ENCODE data around the gene RECQL5.
A peak's percentile ranks its signal among the peaks of the same experiment; 100 is the strongest.

The RECQL5 gene

DNA sequence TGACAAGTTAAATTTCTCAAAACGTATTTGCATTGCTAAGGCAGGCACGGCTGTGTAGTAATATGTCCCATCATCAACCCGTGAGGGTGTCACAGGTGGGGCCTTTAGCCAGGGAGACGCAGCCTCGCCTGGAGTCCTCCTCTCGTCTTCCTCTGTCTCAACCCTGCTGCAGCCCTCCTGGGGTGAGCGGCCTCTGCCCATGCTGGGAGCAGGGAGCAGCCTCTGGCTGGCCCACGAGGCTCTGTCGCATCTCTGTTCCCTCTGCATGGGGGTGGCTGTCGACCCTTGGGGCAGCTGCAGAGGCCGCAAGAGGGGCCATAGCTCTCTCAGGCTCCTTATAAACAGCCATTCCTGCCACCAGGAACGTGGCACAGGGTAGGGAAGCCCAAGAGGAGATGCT, 34.5 kb downstream of the RECQL5 start:
- DNase-seq: no peak

DNA sequence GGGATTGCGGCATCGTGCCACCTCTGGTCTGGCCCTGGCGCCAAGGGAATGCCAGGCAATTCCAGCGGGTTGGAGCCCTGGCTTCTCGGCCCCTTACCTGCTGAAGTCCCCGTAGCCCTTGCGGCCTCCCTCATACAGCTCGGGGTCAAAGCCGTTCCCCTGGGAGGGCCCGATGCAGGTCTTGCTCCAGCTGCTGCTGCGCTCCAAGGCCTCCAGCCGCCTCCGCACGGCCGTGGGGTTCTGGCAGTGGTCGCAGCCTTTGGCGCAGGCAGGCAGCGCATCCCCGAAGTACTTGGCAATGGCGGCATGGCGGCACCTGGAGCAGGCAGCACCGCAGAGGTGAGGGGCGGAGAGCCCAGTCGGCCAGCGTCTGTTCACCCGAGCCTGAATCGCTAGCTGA, 35.6 kb downstream of the RECQL5 start:
- no peak for DNase-seq

DNA sequence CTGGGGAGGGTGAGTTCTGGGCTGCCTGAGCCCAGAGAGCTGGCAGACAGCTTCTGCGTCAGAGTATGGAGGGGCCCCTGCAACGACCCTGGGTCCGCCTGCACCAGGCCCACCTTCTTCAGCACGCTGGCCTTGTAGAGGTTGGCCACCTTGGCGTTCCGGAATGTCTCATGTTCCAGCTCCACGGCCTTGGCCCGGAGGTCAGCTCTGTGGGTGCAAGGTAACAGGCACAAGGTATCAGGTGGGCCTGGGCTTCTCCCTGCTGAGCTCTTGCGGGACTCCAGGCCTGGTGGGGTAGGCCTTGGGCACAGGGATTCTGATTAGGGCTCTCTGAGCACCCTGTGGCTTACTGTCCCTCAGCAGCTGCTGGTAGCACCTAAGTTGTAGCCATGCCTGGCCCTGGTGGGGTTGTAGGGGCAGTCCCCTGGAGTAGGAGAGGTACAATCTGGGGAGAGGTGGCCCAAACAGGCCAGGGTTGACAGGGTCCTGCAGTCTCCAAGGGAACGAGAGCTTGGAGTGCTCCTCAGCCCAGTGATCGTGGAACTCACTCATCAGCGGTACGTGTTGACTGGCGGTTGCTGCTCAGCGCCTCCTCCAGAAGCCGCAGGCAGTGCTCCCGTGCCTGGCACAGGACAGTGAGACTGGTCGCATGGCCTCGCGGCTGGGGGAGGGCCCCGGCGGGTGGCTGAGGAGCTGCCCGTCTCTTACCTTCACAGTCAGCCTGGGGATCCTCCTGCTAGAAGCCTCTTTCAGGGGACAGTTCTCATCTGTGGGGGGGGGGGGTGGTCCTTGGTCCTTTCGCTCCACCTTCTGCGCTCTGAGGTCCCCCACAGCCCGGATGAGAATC, 36.7 kb downstream of the RECQL5 start:
- DNase-seq: no peak

DNA sequence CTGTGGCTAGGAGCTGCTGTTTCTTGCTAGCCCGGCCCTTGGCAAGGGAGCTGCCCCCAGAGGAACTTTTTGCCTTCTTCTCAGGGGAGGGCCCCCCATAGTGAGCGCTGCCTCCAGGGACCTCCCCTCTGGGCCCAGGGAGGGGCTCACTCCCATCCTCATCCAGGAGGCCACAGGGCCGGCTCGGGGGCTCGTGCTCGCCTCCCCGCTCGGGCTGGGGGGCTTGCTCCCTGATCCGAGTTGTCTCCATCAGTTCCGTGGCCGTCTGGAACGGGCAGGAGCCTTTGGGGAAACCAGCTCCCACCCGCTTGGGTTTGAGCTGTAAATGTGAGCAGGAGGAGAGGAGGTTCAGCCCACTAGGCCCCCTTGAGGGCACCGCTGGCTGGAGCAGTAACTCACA, 37.8 kb downstream of the RECQL5 start:
- DNase-seq: no peak

DNA sequence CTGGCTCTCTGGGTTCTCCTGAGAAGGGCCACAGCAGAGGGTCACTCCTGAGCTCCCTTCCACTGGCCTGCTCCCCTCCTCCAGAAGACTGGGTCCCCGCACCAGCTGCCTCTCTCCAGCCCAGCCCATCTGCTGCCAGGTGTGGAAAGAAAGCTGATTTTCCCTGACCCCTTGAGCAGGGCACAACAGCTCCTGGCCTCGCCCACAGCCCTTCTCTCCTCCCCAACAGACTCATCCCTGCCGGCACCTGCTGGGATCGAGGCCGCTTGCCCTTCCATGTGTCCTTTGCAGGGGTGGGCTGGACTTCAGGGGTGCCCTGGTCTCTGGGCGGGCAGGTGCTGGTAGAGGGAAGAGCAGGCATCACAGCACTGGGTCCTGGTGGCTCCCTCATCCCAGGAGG, 38.5 kb downstream of the RECQL5 start:
- DNase-seq: no peak

DNA sequence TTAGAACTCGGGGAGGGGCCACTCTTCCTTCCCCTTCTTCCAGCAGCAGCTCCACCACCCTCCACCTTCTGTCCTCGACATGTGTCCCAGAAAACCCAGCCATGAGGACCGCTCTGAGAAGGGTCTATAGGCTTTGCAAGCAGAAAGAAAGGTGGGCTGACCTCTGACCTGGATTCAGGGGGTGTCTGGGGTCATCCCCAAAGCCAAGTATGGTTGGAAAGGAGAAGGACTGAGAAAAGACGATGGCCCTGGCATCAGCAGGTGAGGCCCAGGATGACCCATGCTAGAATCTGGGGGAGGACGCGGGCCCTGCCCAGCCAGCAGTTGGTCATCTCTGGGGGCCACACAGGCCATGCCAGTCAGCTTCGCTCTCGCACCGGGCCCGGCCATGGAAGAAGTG, 39.9 kb downstream of the RECQL5 start:
- no peak for DNase-seq

DNA sequence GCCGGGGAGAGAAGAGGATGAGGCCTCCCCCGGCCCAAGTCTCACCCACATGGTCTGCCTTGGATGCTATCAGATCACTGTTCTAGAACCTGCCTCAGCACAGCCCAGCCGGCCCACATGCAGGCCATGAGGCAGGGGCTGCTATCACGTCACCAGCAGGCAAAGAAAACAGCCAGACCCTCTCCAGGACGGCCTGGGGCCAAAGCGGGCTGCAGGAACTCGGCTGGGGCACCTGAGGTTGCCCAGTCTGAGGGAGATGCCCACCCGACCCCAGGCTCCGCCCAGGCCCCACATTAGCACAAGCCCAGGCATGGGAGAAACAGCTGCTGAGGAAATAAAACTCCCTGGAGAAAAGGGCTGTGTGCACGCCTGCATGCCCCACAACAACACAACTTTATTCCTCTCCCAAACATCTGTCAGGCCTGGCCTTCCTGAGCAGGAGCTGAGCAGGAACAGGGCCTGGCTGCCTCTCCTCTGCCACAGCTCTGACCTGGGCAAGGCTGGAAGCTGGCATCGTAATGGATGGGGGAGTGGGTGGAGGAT, 40.4 kb downstream of the RECQL5 start:
- DNase-seq: no peak

DNA sequence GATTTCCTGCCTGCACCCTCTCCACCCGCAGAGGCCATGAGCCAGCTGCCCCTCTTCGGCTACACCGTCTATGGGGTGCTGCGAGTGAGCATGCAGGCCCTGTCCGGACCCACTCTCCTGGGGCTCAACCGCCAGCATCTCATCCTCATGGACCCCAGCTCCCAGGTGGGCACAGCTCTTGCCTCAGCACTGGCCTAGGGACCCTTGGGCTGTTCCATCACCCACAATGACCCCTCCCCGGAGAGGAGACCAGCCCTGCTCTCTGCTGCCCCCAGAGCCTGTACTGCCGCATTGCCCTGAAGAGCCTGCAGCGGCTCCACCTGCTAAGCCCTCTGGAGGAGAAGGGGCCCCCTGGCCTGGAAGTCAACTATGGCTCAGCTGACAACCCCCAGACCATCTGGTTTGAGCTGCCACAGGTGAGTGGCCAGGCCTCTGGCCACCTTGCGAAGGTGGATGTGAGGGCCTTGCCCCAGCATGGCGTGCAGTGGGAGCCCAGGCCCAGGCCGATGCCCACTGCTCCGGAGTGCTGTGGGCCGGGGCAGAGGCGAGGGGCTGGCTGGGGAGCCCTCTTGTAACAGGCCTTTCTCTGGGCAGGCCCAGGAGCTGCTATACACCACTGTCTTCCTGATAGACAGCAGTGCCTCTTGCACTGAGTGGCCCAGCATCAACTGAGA, 41.0 kb downstream of the RECQL5 start:
- DNase-seq: no peak

DNA sequence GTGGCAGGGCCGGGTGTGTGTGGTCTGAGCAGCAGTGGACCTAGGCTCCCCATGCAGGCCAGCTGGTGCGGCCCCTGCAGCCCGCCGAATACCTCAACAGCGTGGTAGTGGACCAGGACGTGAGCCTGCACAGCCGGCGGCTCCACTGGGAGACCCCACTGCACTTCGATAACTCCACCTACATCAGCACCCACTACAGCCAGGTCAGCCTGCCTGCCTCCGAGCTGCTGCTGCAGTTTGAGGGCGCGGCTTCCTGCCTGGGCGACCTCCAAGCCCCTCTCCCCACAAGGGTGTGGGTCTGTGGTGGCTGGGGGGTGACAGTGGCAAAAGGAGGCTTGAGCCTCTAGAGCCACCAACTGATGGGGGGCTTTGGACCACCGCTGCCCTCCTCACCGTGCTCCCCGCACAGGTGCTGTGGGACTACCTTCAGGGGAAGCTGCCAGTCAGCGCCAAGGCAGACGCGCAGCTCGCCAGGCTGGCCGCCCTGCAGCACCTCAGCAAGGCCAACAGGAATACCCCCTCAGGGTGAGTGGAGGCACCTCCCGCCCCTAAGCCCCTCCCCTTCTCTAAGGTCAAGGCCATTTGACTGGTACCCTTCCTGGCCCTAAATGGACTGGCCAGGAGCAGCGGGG, 42.1 kb downstream of the RECQL5 start:
- no peak for DNase-seq

DNA sequence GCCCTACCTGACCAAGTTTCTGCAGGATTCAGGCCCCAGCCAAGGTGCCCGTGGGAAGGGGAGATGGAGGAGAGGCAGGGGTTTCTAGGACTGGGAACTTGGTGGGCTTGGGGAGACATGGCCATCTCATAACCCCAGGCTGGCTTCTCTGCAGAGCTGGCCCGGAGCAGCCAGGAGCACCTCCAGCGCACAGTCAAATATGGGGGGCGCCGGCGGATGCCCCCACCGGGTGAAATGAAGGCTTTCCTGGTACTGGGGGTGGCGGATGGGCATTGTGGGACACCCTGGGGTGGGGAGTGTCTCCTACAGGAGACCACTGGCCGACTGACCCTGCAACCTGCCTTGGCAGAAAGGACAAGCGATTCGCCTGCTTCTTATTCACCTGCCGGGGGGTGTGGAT, 42.9 kb downstream of the RECQL5 start:
- DNase-seq: no peak

DNA sequence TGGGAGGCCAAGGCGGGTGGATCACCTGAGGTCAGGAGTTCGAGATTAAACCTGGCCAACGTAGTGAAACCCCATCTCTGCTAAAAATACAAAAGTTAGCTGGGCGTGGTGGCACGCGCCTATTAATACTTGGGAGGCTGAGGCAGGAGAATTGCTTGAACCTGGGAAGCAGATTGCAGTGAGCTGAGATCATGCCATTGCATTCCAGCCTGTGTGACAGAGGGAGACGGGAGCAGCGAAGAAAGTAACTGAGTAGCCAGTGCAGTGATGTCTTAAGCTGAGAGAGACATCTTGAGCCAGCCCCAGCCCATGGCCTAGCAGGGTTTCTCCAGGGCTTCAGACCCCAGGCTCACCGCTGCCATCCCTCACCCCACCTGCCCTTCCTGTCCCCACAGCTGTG, 43.6 kb downstream of the RECQL5 start:
- DNase-seq: no peak

DNA sequence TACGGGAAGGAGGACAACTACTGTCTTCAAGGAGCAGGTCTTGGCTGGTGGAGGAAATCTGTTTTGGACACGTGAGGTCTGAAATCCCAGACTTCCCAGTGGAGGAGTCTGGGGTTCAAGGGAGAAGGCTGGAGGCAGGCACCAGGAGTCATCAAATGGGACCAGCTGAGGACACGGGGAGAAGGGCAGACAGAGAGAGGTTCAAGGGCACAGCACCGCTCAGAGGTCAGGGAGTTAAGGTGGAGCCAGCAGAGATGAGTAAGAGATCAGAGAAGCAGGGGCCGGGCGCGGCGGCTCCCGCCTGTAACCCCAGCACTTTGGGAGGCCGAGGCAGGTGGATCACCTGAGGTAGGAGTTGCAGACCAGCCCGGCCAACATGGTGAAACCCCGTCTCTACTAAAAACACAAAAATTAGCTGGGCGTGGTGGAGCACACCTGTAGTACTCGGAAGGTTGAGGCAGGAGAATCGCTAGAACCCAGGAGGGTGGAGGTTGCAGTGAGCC, 44.1 kb downstream of the RECQL5 start:
- DNase-seq: no peak

DNA sequence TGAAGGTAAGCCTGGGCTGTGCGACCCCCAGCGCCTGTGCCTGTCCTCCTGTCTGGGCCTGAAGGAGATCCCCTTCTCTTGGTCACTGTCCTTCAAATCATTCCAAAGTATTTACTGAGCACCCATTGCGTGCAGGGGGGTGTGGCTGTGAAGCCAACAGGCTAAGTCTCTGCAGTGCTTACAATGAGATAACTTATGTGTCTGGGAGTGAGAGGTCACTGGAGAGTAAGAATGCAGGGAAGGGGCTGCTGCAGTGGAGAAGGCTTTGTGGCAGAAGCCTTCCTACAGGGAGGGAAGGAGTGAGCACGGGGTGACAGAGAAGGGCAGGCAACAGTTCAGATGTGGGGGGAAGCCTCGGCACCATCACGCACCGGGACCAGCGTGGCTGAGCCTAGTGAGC, 44.9 kb downstream of the RECQL5 start:
- no peak for DNase-seq

DNA sequence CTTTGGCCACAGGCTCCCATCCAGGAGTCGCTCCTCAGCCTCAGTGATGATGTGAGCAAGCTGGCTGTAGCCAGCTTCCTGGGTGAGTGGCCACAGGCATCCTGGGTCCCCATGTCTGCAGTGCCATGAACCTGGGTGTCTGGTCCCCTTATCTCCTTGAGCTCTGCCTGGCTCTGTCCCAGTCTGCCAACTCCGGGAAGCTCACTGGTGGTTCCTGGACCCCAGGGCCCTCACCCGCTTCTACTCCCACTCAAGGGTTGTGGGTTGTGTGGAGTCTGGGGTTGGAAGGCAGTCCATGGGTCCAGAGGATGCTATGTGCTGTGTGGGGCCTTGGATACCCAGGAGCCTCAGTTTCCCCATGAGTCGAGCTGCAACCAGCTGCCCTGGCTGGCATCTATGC, 45.5 kb downstream of the RECQL5 start:
- no peak for DNase-seq

DNA sequence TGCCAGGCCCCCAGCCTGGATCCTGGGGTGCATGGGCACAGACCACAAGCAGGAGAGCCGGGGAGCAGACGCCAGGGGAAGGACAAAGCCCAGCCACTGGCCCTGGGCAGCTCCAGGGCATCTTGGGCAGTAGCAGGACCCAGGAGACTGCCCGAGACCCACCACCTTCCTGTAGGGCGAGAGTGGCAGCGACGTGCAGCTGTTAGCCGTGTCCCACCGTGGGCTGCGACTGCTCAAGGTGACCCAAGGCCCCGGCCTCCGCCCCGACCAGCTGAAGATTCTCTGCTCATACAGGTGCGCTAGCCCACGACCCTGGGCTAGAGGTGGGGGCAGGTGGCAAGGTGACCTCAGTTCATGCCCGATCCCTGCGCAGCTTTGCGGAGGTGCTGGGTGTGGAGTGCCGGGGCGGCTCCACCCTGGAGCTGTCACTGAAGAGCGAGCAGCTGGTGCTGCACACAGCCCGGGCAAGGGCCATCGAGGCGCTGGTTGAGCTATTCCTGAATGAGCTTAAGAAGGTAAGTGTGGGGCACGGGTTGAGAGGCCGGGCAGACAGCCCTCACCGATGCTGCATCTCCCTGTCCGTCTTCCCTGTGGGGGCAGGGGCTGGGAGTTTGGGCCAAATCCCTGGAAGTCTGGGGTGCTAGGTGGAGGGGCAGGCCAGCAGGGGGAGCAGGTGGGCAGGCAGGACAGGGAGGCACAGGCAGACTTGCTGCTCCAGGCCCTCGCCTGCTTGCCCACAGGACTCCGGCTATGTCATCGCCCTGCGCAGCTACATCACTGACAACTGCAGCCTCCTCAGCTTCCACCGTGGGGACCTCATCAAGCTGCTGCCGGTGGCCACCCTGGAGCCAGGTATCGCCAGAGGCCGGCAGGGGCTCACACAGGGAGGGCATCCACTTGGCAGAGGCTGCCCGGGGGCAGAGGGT, 47.2 kb downstream of the RECQL5 start:
- peak in 1 of 6 experiments; percentile 16 for DNase-seq

DNA sequence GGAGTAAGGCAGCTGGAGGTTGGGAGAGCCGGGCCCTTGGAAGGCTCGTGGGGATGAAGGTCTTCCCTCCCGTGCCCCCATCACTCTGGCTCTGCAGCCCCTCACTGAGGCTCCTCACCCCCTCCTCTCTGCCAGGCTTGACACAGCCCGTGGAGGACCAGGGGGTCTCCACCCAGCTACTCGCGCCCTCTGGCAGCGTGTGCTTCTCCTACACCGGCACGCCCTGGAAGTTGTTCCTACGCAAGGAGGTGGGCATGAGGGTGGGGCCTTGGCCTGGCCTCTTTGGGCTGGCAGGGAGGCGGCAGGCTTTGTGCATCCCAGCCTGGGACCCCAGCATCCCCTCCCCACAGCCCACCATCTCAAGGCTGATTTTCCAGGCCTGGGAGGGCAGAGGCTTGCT, 49.3 kb downstream of the RECQL5 start:
- no peak for DNase-seq

DNA sequence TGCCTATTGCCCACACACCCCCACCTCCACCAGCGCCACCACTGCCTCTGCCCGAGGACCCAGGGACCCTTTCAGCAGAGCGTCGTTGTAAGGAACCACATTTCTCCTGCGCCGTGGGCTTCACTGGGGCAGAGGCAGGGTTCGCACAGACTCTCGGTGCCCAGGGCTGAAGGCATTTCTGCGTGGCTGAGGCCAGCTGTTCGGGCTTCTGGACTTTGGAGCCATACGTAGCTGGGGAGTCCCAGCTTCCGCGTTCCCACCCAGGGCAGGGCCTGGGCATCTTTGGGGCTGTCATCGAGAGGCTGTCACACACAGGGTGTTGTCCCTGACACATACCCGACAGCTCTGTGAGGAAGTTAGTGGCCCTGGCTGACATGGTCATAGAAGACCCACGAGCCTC, 49.7 kb downstream of the RECQL5 start:
- DNase-seq: no peak

DNA sequence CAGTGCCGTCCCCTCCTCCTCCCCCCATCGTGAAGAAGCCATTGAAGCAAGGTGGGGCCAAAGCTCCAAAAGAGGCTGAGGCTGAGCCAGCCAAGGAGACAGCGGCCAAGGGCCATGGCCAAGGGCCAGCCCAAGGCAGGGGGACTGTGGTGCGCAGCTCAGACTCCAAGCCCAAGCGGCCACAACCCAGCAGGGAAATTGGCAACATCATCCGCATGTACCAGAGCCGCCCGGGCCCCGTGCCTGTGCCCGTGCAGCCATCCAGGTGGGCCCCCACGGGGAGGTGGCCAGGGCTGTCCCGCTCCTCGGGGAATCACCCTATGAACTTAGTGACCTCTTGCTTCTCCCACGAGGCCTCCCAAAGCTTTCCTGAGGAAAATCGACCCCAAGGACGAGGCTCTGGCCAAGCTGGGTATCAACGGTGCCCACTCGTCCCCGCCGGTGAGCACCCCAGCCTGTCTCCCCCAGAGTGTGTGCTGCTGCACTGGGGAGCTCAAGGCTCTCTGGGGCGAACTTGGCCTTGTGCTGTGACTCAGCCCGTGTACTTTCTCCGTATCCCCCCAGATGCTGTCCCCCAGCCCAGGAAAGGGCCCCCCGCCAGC, 50.3 kb downstream of the RECQL5 start:
- no peak for DNase-seq

DNA sequence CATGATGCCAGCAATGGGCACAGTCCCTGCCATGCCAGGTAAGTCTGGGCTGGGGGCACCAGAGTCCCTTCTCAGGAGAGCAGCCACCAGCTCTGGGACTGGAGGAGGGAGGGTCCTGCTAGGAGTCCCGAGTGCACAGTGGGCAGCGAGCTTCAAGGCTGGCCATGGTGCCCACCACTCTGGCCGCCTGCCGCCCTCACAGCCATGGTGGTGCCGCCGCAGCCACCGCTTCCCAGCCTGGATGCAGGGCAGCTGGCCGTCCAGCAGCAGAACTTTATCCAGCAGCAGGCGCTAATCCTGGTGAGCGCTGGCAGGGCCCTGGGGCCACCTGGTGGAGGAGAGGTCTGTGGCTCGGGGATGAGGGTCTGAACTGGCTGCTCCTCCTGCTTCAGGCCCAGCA, 51.7 kb downstream of the RECQL5 start:
- no peak for DNase-seq

DNA sequence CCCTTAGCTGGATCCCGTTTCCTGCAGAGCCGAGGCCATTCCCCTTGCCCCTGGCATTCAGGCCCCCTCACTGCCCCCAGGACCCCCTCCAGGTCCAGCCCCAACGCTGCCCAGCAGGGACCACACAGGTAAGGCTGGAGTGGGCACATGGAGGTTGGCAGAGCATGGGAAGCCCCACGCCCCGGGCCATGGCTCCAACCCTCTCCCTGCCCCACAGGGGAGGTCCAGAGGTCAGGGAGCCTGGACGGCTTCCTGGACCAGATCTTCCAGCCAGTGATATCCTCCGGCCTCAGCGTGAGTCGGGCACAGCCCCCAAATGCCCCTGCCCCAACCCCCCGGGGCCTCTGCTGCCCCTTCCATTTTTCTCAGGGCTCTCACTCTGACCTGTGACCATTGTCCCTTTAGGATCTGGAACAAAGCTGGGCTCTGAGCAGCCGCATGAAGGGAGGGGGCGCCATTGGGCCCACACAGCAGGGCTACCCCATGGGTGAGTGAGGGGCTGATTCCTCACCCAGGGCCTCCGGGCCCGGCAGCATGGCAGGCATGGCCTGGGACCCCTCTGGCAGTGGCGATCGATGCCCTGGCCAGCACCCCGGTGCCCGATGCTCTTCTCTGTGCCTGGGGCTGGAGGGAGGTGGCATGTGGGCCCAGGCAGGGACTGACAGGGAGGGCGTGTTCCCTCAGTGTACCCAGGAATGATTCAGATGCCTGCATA, 52.2 kb downstream of the RECQL5 start:
- no peak for DNase-seq

DNA sequence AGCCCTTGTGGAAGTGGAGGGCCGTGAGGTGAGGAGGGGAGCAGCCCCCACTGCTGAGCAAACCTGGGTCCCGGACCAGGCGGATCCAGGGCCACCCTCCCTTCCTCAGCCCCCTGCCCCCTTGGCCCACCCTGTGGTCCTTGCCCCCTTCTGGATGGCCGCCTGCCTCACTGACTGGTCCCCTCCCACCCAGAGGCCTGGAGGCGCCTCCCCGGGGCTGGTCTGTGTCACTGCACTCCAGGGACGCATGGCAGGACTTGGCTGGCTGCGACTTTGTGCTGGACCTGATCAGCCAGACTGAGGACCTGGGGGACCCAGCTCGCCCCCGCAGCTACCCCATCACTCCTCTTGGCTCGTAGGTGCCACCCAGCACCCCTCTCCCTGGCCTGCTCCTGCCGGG, 52.9 kb downstream of the RECQL5 start:
- no peak for DNase-seq
